GM12878 (cell line): ENCODE results near the gene SLC35G1. TPM values are rescaled to one million over a fixed set of nuclear protein-coding genes. Genes with fewer than 3 reads are reported as not detected.

Experiments
- BHLHE40 ChIP-seq, 2 experiments: fragments of 450-650 bp in 1 of 2; IDR thresholded peaks; 2 replicates each; pipeline ENCODE4 v1.6.1; 2011 to 2017; ENCODE audit warnings: low read depth in 2 of 2, borderline replicate concordance in 1 of 2, improper control_type of control experiment in 1 of 2, low read length in 1 of 2, mild to moderate bottlenecking in 1 of 2
- BMI1 ChIP-seq: fragments of 450-650 bp; IDR thresholded peaks from 2 replicates; pipeline ENCODE4 v1.6.1; 2016; ENCODE audit warnings: mild to moderate bottlenecking, moderate library complexity, borderline replicate concordance
- CREB1 ChIP-seq: IDR thresholded peaks from 2 replicates; pipeline ENCODE4 v1.6.1; 2012; ENCODE audit warnings: low read depth, mild to moderate bottlenecking, inconsistent platforms
- MTA3 ChIP-seq: IDR thresholded peaks from 2 replicates; pipeline ENCODE4 v1.6.1; 2012; ENCODE audit warnings: low read length, inconsistent platforms, borderline replicate concordance
- MXI1 ChIP-seq: fragments of 150-350 bp; IDR thresholded peaks from 2 replicates; pipeline ENCODE4 v1.6.1; 2011; ENCODE audit warnings: low read depth, mild to moderate bottlenecking, inconsistent platforms, low read length, improper control_type of control experiment
- NFYA ChIP-seq: IDR thresholded peaks from 2 replicates; pipeline ENCODE4 v1.6.1; 2011; ENCODE audit warnings: low read depth, mild to moderate bottlenecking, low read length, improper control_type of control experiment, borderline replicate concordance
- RCOR1 ChIP-seq: conservative IDR thresholded peaks from 2 replicates; pipeline ENCODE4 v1.6.1; 2012; ENCODE audit warnings: low read depth, low read length, improper control_type of control experiment
- RFX5 ChIP-seq: IDR thresholded peaks from 2 replicates; pipeline ENCODE4 v1.6.1; 2011; ENCODE audit warnings: low read depth, low read length, improper control_type of control experiment
- SMAD1 ChIP-seq: fragments of 450-650 bp; IDR thresholded peaks from 2 replicates; pipeline ENCODE4 v1.6.1; 2018; ENCODE audit warnings: mild to moderate bottlenecking, low read depth; ENCODE audit not compliant: partially characterized antibody
- TBL1XR1 ChIP-seq: IDR thresholded peaks from 2 replicates; pipeline ENCODE4 v1.6.1; 2012; ENCODE audit warnings: low read depth, low read length, improper control_type of control experiment
- TCF3 ChIP-seq: IDR thresholded peaks from 2 replicates; pipeline ENCODE4 v1.6.1; 2012; ENCODE audit warnings: low read depth, mild to moderate bottlenecking, low read length, borderline replicate concordance; ENCODE audit not compliant: insufficient read depth
- TCF7 ChIP-seq: IDR thresholded peaks from 2 replicates; pipeline ENCODE4 v1.6.1; 2014; ENCODE audit warnings: antibody characterized with exemption, borderline replicate concordance
- YBX1 ChIP-seq: fragments of 450-650 bp; IDR thresholded peaks from 2 replicates; pipeline ENCODE4 v1.6.1; 2016; ENCODE audit warnings: antibody characterized with exemption
- ZBED1 ChIP-seq: IDR thresholded peaks from 2 replicates; pipeline ENCODE4 v1.6.1; 2016; ENCODE audit warnings: borderline replicate concordance
- ZZZ3 ChIP-seq: IDR thresholded peaks from 2 replicates; pipeline ENCODE4 v1.6.1; 2011; ENCODE audit warnings: low read depth; ENCODE audit not compliant: control insufficient read depth, insufficient read length
- polyA plus RNA-seq, 11 experiments: library from polyadenylated mRNA; depleted of rRNA in 4 of 11; unstranded in 6 of 11; stranded (reverse) in 5 of 11; fragments of >200 nt; fragmentation: Nextera tagmentation in 4 of 11; fragmentation: Illumina TruSeq in 1 of 11; extraction: Ambion mirVana in 4 of 11; extraction: Trizol in 1 of 11; gene quantifications; 1 replicate in 1 of 11; 2 replicates in 10 of 11; pipeline versions ENCODE4 v1.2.1 to v1.2.3, GENCODE V29; 2011 to 2016; ENCODE audit warnings: inconsistent platforms in 2 of 11, missing spikeins in 2 of 11, low read depth in 1 of 11
- total RNA-seq, 4 experiments: library from RNA; depleted of rRNA in 3 of 4; stranded (reverse); fragments of >200 nt in 3 of 4; fragmentation: Illumina TruSeq in 1 of 4; extraction: Trizol in 1 of 4; gene quantifications; 2 replicates each; pipeline versions ENCODE4 v1.2.1 to v1.2.3, GENCODE V29; 2013 to 2021
- TF ChIP-seq, protein P1 (sequence below): fragments of 450-650 bp; IDR thresholded peaks from 2 replicates; pipeline ENCODE4 v1.6.1; 2017; ENCODE audit warnings: mild to moderate bottlenecking
- TF ChIP-seq, protein P2 (sequence below): fragments of 450-650 bp; IDR thresholded peaks from 2 replicates; pipeline ENCODE4 v1.6.1; 2016; ENCODE audit warnings: mild to moderate bottlenecking
- TF ChIP-seq, protein P3 (sequence below): fragments of 450-650 bp; IDR thresholded peaks from 2 replicates; pipeline ENCODE4 v1.6.1; 2018; ENCODE audit warnings: borderline replicate concordance, mild to moderate bottlenecking; ENCODE audit not compliant: partially characterized antibody
- TF ChIP-seq, protein P4 (sequence below): IDR thresholded peaks from 2 replicates; pipeline ENCODE4 v1.6.1; 2012; ENCODE audit warnings: low read depth, low read length, improper control_type of control experiment
- TF ChIP-seq, protein P5 (sequence below): IDR thresholded peaks from 2 replicates; pipeline ENCODE4 v1.6.1; 2012; ENCODE audit warnings: low read length, inconsistent platforms
- TF ChIP-seq, protein P6 (sequence below): fragments of 450-650 bp; IDR thresholded peaks from 2 replicates; pipeline ENCODE4 v1.6.1; 2017; ENCODE audit warnings: borderline replicate concordance

SLC35G1 gene
- total and polyA plus RNA-seq, 10 of the 15 experiments (the other 5 are each of a cell fraction or from before 2014, with no cell fraction given): 1.7 to 8.8 (median 6.7) TPM

DNA sequence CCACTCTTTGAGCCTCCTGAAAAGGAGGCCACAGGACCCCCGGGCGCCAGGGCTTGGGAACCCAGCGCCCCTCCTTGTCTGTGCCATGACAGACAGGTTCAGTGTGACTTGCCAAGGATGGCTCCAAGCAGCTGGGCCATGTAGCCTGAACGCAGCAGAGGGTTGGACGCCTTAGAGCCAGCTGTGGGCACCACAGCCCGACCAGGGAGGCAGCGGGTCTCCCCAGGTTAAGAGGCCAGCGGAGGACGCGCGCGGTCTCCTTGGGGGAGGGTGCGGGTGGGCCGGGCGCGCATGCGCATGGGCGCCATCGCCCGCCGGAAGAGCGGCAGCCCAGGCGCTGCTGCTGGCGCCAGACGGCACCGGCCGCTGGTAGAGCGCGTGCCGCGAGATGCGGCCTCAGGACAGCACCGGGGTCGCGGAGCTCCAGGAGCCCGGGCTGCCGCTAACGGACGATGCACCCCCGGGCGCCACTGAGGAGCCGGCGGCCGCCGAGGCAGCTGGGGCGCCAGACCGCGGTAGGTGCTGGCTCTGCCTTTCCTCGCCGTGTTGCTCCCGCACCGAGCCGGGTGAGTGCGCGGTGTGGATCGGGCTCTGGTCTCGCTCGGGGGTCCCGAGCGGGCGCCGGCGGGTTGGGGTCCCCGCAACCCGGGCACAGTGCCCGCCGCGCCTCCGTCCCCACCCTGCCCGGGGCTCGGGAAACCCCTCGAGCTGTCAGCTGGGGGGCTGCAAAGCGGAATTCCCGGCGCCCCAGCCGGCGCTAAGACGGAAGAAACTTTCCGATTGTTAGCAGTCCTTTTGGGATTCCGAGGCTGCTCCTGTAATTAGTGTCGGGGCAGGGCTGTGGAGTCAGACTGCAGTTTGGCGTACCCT is at the start of gene SLC35G1 (continued):
- TF ChIP-seq, protein P1, sequence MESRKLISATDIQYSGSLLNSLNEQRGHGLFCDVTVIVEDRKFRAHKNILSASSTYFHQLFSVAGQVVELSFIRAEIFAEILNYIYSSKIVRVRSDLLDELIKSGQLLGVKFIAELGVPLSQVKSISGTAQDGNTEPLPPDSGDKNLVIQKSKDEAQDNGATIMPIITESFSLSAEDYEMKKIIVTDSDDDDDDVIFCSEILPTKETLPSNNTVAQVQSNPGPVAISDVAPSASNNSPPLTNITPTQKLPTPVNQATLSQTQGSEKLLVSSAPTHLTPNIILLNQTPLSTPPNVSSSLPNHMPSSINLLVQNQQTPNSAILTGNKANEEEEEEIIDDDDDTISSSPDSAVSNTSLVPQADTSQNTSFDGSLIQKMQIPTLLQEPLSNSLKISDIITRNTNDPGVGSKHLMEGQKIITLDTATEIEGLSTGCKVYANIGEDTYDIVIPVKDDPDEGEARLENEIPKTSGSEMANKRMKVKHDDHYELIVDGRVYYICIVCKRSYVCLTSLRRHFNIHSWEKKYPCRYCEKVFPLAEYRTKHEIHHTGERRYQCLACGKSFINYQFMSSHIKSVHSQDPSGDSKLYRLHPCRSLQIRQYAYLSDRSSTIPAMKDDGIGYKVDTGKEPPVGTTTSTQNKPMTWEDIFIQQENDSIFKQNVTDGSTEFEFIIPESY: no peak
- TF ChIP-seq, protein P2, sequence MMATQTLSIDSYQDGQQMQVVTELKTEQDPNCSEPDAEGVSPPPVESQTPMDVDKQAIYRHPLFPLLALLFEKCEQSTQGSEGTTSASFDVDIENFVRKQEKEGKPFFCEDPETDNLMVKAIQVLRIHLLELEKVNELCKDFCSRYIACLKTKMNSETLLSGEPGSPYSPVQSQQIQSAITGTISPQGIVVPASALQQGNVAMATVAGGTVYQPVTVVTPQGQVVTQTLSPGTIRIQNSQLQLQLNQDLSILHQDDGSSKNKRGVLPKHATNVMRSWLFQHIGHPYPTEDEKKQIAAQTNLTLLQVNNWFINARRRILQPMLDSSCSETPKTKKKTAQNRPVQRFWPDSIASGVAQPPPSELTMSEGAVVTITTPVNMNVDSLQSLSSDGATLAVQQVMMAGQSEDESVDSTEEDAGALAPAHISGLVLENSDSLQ: peak; percentile 66; the same call in 1 of the 2 replicates
- TF ChIP-seq RFX5 (no peak), TBL1XR1 (no peak), MXI1 (peak; percentile 40; the same call in 1 of the 2 replicates), BHLHE40 (IDR thresholded peaks at IDR 0.05; ENCODE audit: borderline replicate concordance in 1 of 2, low read depth in 2 of 2, low read length in 1 of 2) (peak; percentile 28 to 89; a peak in 2 of 4 replicates), ZBED1 (no peak), NFYA (no peak), YBX1 (no peak), ZZZ3 (no peak), SMAD1 (no peak), MTA3 (no peak), TCF7 (no peak), CREB1 (no peak), RCOR1 (no peak), BMI1 (no peak), TCF3 (peak; percentile 67; the same call in 1 of the 2 replicates)
- TF ChIP-seq, protein P3, sequence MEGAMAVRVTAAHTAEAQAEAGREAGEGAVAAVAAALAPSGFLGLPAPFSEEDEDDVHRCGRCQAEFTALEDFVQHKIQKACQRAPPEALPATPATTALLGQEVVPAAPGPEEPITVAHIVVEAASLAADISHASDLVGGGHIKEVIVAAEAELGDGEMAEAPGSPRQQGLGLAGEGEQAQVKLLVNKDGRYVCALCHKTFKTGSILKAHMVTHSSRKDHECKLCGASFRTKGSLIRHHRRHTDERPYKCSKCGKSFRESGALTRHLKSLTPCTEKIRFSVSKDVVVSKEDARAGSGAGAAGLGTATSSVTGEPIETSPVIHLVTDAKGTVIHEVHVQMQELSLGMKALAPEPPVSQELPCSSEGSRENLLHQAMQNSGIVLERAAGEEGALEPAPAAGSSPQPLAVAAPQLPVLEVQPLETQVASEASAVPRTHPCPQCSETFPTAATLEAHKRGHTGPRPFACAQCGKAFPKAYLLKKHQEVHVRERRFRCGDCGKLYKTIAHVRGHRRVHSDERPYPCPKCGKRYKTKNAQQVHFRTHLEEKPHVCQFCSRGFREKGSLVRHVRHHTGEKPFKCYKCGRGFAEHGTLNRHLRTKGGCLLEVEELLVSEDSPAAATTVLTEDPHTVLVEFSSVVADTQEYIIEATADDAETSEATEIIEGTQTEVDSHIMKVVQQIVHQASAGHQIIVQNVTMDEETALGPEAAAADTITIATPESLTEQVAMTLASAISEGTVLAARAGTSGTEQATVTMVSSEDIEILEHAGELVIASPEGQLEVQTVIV: no peak
- TF ChIP-seq, protein P4, sequence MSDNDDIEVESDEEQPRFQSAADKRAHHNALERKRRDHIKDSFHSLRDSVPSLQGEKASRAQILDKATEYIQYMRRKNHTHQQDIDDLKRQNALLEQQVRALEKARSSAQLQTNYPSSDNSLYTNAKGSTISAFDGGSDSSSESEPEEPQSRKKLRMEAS: peak; percentile 66
- TF ChIP-seq, protein P5, sequence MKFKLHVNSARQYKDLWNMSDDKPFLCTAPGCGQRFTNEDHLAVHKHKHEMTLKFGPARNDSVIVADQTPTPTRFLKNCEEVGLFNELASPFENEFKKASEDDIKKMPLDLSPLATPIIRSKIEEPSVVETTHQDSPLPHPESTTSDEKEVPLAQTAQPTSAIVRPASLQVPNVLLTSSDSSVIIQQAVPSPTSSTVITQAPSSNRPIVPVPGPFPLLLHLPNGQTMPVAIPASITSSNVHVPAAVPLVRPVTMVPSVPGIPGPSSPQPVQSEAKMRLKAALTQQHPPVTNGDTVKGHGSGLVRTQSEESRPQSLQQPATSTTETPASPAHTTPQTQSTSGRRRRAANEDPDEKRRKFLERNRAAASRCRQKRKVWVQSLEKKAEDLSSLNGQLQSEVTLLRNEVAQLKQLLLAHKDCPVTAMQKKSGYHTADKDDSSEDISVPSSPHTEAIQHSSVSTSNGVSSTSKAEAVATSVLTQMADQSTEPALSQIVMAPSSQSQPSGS: no peak
- TF ChIP-seq, protein P6, sequence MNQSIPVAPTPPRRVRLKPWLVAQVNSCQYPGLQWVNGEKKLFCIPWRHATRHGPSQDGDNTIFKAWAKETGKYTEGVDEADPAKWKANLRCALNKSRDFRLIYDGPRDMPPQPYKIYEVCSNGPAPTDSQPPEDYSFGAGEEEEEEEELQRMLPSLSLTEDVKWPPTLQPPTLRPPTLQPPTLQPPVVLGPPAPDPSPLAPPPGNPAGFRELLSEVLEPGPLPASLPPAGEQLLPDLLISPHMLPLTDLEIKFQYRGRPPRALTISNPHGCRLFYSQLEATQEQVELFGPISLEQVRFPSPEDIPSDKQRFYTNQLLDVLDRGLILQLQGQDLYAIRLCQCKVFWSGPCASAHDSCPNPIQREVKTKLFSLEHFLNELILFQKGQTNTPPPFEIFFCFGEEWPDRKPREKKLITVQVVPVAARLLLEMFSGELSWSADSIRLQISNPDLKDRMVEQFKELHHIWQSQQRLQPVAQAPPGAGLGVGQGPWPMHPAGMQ: no peak
